Liver (tissue), 9 donors: Measurements from ENCODE around the gene PRSS27. TPM values are rescaled to one million over a fixed set of nuclear protein-coding genes. Genes with fewer than 3 reads are reported as not detected.
"Not testable (repeated sequence)": the region's sequence is repeated elsewhere in the genome, so short reads cannot be mapped to it uniquely, and the experiment has no call there.

ENCODE experiments used
- DNase-seq: peaks from one replicate; pipeline ENCODE4 v3.0.0-alpha.2; 2017; ENCODE audit warnings: low spot score
- H3K27ac ChIP-seq, 2 donors: one replicate each; pipeline ENCODE4 v1.7.0; 2013; ENCODE audit warnings: inconsistent platforms in 2 of 2, low read length in 2 of 2, control low read depth in 1 of 2, low read depth in 1 of 2, mild to moderate bottlenecking in 1 of 2
- H3K27me3 ChIP-seq, 4 donors: one replicate each; pipeline versions ENCODE4 v1.6.1 to v1.7.0; 2013; ENCODE audit warnings: low read length in 3 of 4, inconsistent platforms in 1 of 4, mild to moderate bottlenecking in 1 of 4, moderate library complexity in 1 of 4; ENCODE audit not compliant: control insufficient read depth in 4 of 4, insufficient read depth in 4 of 4
- H3K36me3 ChIP-seq, 4 donors: one replicate each; pipeline versions ENCODE4 v1.6.1 to v1.7.0; 2013; ENCODE audit warnings: low read length in 3 of 4, mild to moderate bottlenecking in 3 of 4, low read depth in 1 of 4, moderate library complexity in 1 of 4; ENCODE audit not compliant: control insufficient read depth in 4 of 4, insufficient read depth in 3 of 4
- H3K4me1 ChIP-seq, 4 donors: one replicate each; pipeline versions ENCODE4 v1.6.1 to v1.7.0; 2013; ENCODE audit warnings: low read length in 3 of 4, mild to moderate bottlenecking in 3 of 4, moderate library complexity in 1 of 4; ENCODE audit not compliant: control insufficient read depth in 4 of 4, insufficient read depth in 4 of 4
- H3K4me3 ChIP-seq, 3 donors: one replicate each; pipeline versions ENCODE4 v1.6.1 to v1.7.0; 2013; ENCODE audit warnings: low read length in 3 of 3, control low read depth in 1 of 3, low read depth in 1 of 3, mild to moderate bottlenecking in 1 of 3
- H3K9ac ChIP-seq, 2 donors: one replicate each; pipeline ENCODE4 v1.7.0; 2013; ENCODE audit warnings: low read length in 2 of 2, mild to moderate bottlenecking in 2 of 2, moderate library complexity in 2 of 2, control low read depth in 1 of 2, low read depth in 1 of 2
- H3K9me3 ChIP-seq, 4 donors: one replicate each; pipeline versions ENCODE4 v1.6.1 to v1.7.0; 2013; ENCODE audit warnings: low read length in 3 of 4; ENCODE audit not compliant: control insufficient read depth in 4 of 4
- ATF3 ChIP-seq: IDR thresholded peaks from 2 replicates; pipeline ENCODE4 v1.6.1; 2016; ENCODE audit warnings: antibody characterized with exemption
- EGR1 ChIP-seq, 2 donors: IDR thresholded peaks; 2 replicates each; pipeline ENCODE4 v1.6.1; 2016 to 2018; ENCODE audit warnings: antibody characterized with exemption in 2 of 2, low read depth in 2 of 2
- GABPA ChIP-seq, 2 donors: IDR thresholded peaks in 1 of 2; conservative IDR thresholded peaks in 1 of 2; 2 replicates each; pipeline ENCODE4 v1.6.1; 2016; ENCODE audit warnings: antibody characterized with exemption in 2 of 2, mild to moderate bottlenecking in 1 of 2, moderate library complexity in 1 of 2
- JUND ChIP-seq, 2 donors: IDR thresholded peaks; 2 replicates each; pipeline ENCODE4 v1.6.1; 2016; ENCODE audit warnings: antibody characterized with exemption in 2 of 2
- NR2F2 ChIP-seq: IDR thresholded peaks from 2 replicates; pipeline ENCODE4 v1.6.1; 2016; ENCODE audit warnings: antibody characterized with exemption
- RXRA ChIP-seq, 2 donors: IDR thresholded peaks; 2 replicates each; pipeline ENCODE4 v1.6.1; 2017 to 2018; ENCODE audit warnings: antibody characterized with exemption in 2 of 2, mild to moderate bottlenecking in 1 of 2
- SP1 ChIP-seq: IDR thresholded peaks from 2 replicates; pipeline ENCODE4 v1.6.1; 2018; ENCODE audit warnings: antibody characterized with exemption, mild to moderate bottlenecking
- TAF1 ChIP-seq: conservative IDR thresholded peaks from 2 replicates; pipeline ENCODE4 v1.6.1; 2016; ENCODE audit warnings: antibody characterized with exemption, mild to moderate bottlenecking
- YY1 ChIP-seq: IDR thresholded peaks from 2 replicates; pipeline ENCODE4 v1.6.1; 2016; ENCODE audit warnings: antibody characterized with exemption, mild to moderate bottlenecking
- WGBS: extraction: QIAGEN DNeasy Blood & Tissue Kit; methylation state at CpG from one replicate; pipeline ENCODE4 v1.1.7; 2013; 5-methylcytosine and 5-hydroxymethylcytosine counted together
- polyA plus RNA-seq, 2 donors: library from polyadenylated mRNA; stranded (reverse) in 1 of 2; unstranded in 1 of 2; fragments of 200-250 nt in 1 of 2; fragments of >200 nt in 1 of 2; fragmentation: Nextera tagmentation in 1 of 2; extraction: Ambion mirVana in 1 of 2; gene quantifications; one replicate each; pipeline versions ENCODE4 v1.2.1 to v1.2.3, GENCODE V29; 2013 to 2015
- total RNA-seq, 2 donors: library from RNA; depleted of rRNA; stranded (reverse); fragments of >200 nt; gene quantifications; one replicate each; pipeline ENCODE4 v1.2.3, GENCODE V29; 2014
- TF ChIP-seq, protein P1 (sequence below): IDR thresholded peaks from 2 replicates; pipeline ENCODE4 v1.6.1; 2016; ENCODE audit warnings: antibody characterized with exemption
- TF ChIP-seq, protein P2 (sequence below): IDR thresholded peaks from 2 replicates; pipeline ENCODE4 v1.6.1; 2016; ENCODE audit warnings: antibody characterized with exemption, mild to moderate bottlenecking
- donor health status: healthy.
- donor health status: healthy.
- donor health status: healthy.
- donor health status: healthy.
- donor health status: healthy.

Gene PRSS27
- total and polyA plus RNA-seq, 4 donors: 0.05 to 1.5 (median 0.22) TPM; not detected in 1

GRCh38 chr16:2673066-2673999 is 46.7 kb downstream of the PRSS27 start:
- peak; percentile 97 for DNase-seq
- Histone ChIP-seq H3K36me3 (peaks cover 0 to 2% (median under 1%) of the 10 kb centered on the region in 4 donors), H3K27me3 (no peaks in the 10 kb centered on the region), H3K27ac (peak overlapping the region; percentile 71 to 75), H3K9me3 (no peaks in the 10 kb centered on the region), H3K9ac (peak overlapping the region; percentile 60 to 63), H3K4me3 (peak overlapping the region; percentile 67 to 85 (median 82)), H3K4me1 (peaks cover 5 to 15% (median 11%) of the 10 kb centered on the region in 4 donors)
- 1% methylated on average over 104 of the region's 107 CpGs for WGBS
- TF ChIP-seq JUND (IDR thresholded peaks at IDR 0.05) (no peak), EGR1 (IDR thresholded peaks at IDR 0.05; ENCODE audit: low read depth in 2 of 2) (peak in 1 of 2 donors; percentile 66), GABPA (IDR thresholded peaks at IDR 0.05 in 1 of 2, conservative IDR thresholded peaks at IDR 0.05 in 1 of 2) (peak in 1 of 2 donors; percentile 84), NR2F2 (no peak), TAF1 (no peak), ATF3 (no peak), SP1 (peak; percentile 38), YY1 (no peak), RXRA (IDR thresholded peaks at IDR 0.05) (peak; percentile 24 to 35)
- TF ChIP-seq, protein P1, sequence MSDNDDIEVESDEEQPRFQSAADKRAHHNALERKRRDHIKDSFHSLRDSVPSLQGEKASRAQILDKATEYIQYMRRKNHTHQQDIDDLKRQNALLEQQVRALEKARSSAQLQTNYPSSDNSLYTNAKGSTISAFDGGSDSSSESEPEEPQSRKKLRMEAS: no peak
- TF ChIP-seq, protein P2, sequence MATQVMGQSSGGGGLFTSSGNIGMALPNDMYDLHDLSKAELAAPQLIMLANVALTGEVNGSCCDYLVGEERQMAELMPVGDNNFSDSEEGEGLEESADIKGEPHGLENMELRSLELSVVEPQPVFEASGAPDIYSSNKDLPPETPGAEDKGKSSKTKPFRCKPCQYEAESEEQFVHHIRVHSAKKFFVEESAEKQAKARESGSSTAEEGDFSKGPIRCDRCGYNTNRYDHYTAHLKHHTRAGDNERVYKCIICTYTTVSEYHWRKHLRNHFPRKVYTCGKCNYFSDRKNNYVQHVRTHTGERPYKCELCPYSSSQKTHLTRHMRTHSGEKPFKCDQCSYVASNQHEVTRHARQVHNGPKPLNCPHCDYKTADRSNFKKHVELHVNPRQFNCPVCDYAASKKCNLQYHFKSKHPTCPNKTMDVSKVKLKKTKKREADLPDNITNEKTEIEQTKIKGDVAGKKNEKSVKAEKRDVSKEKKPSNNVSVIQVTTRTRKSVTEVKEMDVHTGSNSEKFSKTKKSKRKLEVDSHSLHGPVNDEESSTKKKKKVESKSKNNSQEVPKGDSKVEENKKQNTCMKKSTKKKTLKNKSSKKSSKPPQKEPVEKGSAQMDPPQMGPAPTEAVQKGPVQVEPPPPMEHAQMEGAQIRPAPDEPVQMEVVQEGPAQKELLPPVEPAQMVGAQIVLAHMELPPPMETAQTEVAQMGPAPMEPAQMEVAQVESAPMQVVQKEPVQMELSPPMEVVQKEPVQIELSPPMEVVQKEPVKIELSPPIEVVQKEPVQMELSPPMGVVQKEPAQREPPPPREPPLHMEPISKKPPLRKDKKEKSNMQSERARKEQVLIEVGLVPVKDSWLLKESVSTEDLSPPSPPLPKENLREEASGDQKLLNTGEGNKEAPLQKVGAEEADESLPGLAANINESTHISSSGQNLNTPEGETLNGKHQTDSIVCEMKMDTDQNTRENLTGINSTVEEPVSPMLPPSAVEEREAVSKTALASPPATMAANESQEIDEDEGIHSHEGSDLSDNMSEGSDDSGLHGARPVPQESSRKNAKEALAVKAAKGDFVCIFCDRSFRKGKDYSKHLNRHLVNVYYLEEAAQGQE: peak; percentile 81

DNA sequence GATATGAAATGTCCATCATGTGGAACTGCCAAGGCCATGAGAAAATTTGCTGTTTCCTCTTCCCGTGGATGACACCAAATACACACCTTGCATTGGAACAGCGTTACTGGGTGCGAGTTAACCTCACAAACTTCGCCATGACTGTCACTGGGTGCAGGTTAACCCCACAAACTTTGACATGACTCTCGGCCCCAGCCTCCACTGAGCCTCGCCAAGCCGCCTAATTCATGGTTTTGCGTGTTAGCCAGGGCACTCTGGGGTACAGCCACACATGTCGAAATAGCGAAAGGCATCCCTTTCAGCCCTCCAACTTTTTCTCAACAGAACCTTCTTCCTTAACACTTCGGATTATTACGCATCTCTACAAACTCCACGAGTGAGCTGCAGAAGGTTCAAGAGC is 48.3 kb downstream of the PRSS27 start:
- H3K27ac ChIP-seq: no peak overlapping the region
- DNase-seq: no peak
- H3K4me1 ChIP-seq: peaks cover 5 to 15% (median 11%) of the 10 kb centered on the region in 4 donors
- no peak for TF ChIP-seq RXRA (IDR thresholded peaks at IDR 0.05)
- no peak for TF ChIP-seq GABPA (IDR thresholded peaks at IDR 0.05 in 1 of 2, conservative IDR thresholded peaks at IDR 0.05 in 1 of 2)
- TF ChIP-seq JUND (IDR thresholded peaks at IDR 0.05): no peak
- H3K27me3 ChIP-seq: no peaks in the 10 kb centered on the region
- H3K9ac ChIP-seq: no peak overlapping the region
- peaks cover 2 to 3% (median 2%) of the 10 kb centered on the region in 4 donors for H3K36me3 ChIP-seq
- H3K9me3 ChIP-seq: no peaks in the 10 kb centered on the region
- H3K4me3 ChIP-seq: no peak overlapping the region
- 89% methylated on average over 13 of the region's 13 CpGs for WGBS

DNA sequence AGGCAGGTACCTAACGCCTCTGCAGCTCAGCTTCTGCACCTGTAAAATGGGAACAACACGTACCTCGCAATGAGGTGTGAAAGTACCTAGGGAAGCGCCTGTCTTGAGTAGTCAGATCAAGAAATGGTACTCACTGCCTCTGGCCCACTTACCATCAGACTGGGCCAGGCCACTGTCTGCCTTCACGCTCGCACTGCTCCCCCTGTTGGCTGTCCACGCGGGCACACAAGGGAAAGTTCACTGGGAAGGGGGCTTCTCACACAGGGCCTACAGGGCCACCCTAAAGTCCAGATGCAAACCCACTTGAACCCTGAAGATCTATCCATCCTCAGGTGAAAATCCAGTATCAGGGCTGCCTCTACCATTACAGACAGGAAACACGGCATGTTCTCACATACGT is 48.8 kb downstream of the PRSS27 start:
- H3K36me3 ChIP-seq, DNase-seq, H3K9me3 ChIP-seq, H3K4me3 ChIP-seq, H3K27ac ChIP-seq, H3K27me3 ChIP-seq, H3K9ac ChIP-seq: not testable (repeated sequence)
- 76% methylated on average over 10 of the region's 10 CpGs for WGBS
- peaks cover 5 to 15% (median 11%) of the 10 kb centered on the region in 4 donors for H3K4me1 ChIP-seq
